Fibroblast of lung (primary cell): Measurements from ENCODE around the gene DGKG.

Experiments used
- CTCF ChIP-seq, 2 donors: IDR thresholded peaks in 1 of 2; conservative IDR thresholded peaks in 1 of 2; 1 replicate in 1 of 2; 2 replicates in 1 of 2; pipeline ENCODE4 v1.5.1; 2011 to 2012; ENCODE audit warnings: low read length in 2 of 2, control low read depth in 1 of 2, inconsistent platforms in 1 of 2, low read depth in 1 of 2, mild to moderate bottlenecking in 1 of 2
- EZH2 ChIP-seq: IDR thresholded peaks from 2 replicates; pipeline ENCODE4 v1.5.1; 2012; ENCODE audit warnings: low read length, control low read depth, mild to moderate bottlenecking; ENCODE audit errors: missing control alignments

GRCh38 chr3:186267758-186268157 is 94.3 kb downstream of the DGKG start:
- no peak for TF ChIP-seq CTCF (conservative IDR thresholded peaks at IDR 0.05 in 1 of 2, IDR thresholded peaks at IDR 0.05 in 1 of 2; ENCODE audit: low read depth in 1 of 2, low read length in 2 of 2)
- no peak for TF ChIP-seq EZH2
